HG03139 (cell line): ENCODE measurements around the gene LRP6.
"Not testable (repeated sequence)": the region's sequence is repeated elsewhere in the genome, so short reads cannot be mapped to it uniquely, and the experiment has no call there.

ENCODE experiments used
- ATAC-seq: cut with Tn5 transposase; IDR thresholded peaks from one replicate; pipeline ENCODE4 v1.9.1; 2021; ENCODE audit not compliant: unreplicated experiment

The LRP6 gene

GRCh38 chr12:12266873-12267741 is at the start of gene LRP6:
LRP6 (minus strand) TSS chr12:12267044; CDS start chr12:12266735, 309 bp downstream.
- peak; percentile 75 for ATAC-seq

- no peak for ATAC-seq
These were observed 49.0 kb upstream of the LRP6 start for GRCh38 chr12:12315838-12316237.

- ATAC-seq, result not testable (repeated sequence)
These were observed 43.9 kb upstream of the LRP6 start for GRCh38 chr12:12310695-12311094.

GRCh38 chr12:12305568-12306300 is 38.9 kb upstream of the LRP6 start:
- no peak for ATAC-seq

- no peak for ATAC-seq
These were observed 36.1 kb upstream of the LRP6 start for GRCh38 chr12:12302976-12303375.

- no peak for ATAC-seq
These were observed 34.3 kb upstream of the LRP6 start for GRCh38 chr12:12301122-12301521.

- ATAC-seq, result no peak
These were observed 30.5 kb upstream of the LRP6 start for GRCh38 chr12:12297201-12297830.

- no peak for ATAC-seq
These were observed 27.6 kb upstream of the LRP6 start for GRCh38 chr12:12294215-12295005.

GRCh38 chr12:12290206-12290605 is 23.4 kb upstream of the LRP6 start:
- ATAC-seq, result no peak

- ATAC-seq, result no peak
These were observed 19.6 kb upstream of the LRP6 start for GRCh38 chr12:12286441-12286840.

GRCh38 chr12:12282761-12283425 is 16.0 kb upstream of the LRP6 start:
- ATAC-seq, result no peak

GRCh38 chr12:12282202-12282601 is 15.4 kb upstream of the LRP6 start:
- no peak for ATAC-seq

- ATAC-seq, result no peak
These were observed 14.3 kb upstream of the LRP6 start for GRCh38 chr12:12281134-12281533.

- ATAC-seq, result no peak
These were observed 12.1 kb upstream of the LRP6 start for GRCh38 chr12:12278899-12279298.

- no peak for ATAC-seq
These were observed 9.0 kb upstream of the LRP6 start for GRCh38 chr12:12275874-12276273.

GRCh38 chr12:12273291-12273957 is 6.6 kb upstream of the LRP6 start:
- ATAC-seq, result no peak

GRCh38 chr12:12272869-12273268 is 6.0 kb upstream of the LRP6 start:
- no peak for ATAC-seq

- ATAC-seq, result no peak
These were observed 3.4 kb upstream of the LRP6 start for GRCh38 chr12:12270226-12270625.

- ATAC-seq, result no peak
These were observed 927 bp upstream of the LRP6 start for GRCh38 chr12:12267742-12268200.

- ATAC-seq, result no peak
These were observed 413 bp downstream of the LRP6 start for GRCh38 chr12:12266389-12266872.
